ENCODE data around the gene GTSE1.

GTSE1 gene

DNA sequence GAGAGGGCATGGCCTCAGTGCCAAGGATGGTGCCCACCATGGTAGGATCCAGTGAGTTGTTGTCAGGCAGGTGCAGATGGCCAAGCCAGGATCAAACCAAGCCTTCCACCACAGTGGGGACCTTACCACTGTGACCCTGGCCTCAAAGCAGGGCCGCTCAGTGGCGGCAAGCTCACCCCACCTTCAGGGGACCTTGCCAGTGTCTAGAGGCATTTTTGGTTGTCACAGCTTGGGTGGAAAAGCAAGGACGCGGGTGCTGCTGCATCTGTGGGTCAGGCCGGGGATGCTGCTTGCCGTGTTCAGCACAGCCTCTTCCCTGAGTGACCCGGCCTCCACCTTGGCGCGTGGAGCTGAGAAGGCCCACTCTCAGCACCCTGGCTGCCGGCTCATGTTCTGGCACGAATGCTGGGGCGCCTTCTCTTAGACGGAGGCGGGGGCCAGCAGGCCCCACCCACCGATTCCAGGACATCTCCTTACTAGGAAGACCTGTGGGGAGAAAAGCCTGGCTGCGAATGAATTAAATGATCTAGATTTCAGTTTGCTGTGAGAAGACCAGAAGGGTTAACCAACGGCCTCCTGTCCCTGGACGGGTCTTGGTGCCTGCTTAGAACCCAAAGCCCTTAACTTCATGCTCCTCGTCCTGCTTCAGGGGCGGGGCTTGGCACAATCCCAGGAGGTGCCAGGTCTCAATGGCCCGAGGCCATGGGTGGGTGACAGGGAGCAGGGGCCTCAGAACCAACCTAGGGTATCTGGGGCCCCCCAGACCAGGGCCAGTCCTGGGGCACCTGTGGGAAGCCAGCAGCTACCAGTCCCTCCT is 57.7 kb downstream of the GTSE1 start:
- no peak for DNase-seq

DNA sequence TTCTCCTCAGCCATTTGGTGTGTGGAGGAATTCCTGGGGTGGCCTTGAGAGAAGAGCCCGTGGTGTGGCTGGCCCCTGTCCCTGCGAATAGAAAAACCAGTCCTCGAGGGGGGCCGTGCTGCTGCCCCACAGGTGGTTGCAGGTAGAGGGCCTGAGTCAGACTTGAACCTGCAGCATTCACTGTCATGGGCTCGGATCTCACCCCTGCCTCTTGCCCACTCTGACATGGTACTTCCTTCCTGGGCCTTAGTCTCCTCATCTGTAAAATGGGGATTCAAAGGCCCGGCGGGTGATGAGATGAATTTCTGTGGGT is 58.3 kb downstream of the GTSE1 start:
- no peak for DNase-seq

DNA sequence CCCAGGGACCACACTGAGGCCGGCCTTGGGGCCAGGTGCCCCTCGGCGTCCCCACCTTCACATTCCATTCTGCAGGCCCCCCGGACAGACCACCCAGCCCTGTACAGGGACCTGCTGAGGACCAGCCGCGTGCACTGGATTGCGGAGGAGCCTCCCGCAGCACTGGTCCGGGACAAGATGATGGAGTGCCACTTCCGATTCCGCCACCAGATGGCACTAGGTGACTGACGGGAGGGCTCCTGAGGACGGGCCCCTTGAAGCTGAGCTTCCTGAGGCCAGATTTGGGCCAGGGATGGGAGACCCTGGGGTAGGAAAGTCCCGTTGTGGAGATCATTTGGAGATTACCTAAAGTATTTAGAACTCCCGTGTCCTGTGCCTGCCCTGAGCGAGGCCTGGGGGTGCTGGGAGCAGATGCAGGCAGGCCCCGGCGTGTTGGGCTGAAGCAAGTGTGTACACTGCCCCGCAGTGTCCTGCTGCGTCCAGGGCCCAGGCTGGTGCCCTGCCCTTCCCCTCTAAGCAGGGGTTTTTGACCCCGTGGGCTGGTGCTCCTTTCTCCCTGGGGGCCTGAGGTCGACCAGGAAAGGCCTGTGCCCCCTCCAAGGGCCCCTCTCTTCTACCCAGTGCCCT is 58.8 kb downstream of the GTSE1 start:
- peak; percentile 63 for DNase-seq

DNA sequence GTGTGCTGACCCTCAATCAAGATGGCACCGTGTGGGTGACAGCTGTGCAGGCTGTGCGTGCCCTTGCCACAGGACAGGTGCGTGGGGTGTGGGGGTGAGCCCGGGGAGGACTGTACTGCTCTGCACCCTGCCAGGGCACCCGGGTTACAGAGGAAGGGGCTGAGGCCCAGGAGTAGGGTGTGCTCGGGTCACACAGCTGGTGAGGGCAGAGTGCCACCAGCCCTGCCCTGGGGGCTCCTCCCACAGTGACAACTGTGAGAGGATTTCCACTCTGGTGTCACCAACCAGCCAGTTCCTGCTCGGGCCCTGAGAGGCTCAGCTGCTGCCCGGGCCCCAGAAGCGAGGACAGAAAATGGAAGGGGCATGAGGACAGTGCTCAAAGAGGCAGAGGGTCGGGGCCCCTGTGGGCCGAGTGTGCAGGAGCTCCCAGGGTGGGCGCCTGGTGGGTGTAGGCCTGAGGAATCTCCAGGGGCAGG is 59.4 kb downstream of the GTSE1 start:
- no peak for DNase-seq

DNA sequence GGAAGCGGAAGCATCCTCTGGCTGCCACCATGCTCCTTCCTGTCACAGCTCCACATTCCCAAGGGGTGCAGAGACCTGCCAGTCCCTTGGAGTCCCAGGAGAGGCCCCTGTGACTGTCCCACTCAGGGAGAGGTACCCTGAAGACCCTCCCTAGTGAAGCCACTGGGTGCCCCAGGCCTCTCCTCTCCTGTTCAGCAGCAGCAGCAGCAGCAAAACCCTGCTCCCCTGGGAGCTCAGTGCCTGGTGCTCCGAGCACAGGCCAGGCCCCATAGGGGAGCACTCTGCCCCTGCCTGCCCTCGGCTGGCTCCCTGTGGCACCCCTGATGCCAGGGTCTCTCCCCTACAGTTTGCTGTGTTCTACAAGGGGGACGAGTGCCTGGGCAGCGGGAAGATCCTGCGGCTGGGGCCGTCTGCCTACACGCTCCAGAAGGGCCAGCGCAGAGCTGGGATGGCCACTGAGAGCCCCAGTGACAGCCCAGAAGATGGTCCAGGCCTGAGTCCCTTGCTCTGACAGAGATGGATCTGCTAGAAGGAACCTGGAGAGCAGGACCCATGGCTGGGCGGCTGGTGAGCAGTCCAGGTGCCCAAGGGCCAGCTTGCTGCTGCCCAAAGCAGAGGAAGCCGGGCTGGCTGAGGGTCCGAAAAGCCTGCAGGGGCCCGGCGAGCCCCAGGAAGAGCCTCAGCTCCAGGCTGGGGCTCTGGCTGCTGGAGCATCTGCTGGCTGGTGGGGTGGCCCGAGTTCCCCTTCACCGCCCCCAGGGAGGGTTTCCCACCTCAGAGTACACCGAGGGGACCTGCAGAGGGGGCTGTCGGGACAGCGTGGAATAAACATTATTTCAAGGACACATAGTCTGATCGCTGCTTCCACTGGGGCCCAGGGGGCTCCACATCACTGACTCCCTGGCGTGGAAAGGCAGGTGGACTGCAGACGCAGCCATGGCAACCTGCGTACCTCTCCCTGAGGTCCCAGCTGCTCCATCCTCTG is 60.1 kb downstream of the GTSE1 start:
- DNase-seq, result no peak

DNA sequence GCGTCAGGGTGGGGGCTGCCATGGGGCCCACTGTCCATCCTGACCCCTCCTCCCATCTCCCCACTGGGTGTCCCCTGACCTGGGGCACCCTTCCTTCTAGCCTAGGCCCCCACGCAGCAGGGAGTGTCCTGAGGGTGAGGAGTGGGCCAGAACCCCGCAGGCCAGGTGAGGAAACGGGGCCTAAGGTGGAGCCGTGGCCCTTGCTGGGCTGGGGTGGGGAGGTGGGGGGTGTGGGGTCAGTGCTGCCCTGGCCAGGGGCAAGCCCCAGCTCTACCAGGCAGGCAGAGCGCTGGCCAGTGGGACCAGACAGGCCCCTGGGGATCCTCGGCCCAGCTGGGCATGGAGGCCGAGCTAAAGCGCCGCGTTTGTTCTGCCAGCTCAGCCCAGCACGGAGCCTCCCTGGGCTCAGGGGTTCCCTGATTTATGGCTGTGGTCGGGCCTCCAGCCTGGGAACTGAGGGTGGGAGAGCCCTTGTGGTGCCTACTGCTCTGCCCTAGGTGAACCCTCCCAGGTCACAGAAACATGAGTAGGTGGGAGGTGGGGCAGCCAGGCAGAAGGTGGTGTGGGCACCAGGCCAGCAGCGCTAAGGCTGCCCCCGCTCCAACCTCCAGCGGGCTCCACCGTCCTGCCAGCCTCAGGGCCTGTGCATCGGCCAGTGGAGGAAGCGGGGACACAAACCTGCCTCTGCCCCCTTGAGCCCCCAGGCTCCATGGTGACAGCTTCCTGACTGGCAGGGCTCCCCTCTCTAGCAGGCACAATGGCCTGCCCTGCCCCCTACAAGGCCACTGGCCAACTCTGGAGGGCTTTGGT is 61.2 kb downstream of the GTSE1 start:
- DNase-seq, result no peak

DNA sequence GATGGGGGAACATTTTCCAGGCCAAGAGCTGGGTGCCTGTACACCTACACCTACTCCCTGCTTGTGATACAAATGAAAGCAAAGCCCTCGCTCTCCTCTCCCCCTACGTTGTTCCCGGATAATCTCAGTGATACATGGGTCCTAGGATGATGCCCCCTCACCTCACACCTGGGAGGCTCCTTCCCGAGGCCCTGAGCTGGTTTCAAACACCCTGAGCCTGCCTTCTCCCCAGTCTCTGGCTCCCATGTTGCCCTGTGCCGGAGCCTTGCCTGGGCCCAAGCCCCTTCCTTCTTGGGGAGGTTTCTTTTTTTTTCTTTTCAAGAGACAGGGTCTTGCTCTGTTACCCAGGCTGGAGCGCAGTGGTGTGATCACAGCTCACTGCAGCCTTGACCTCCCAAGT is 62.1 kb downstream of the GTSE1 start:
- DNase-seq, result no peak

DNA sequence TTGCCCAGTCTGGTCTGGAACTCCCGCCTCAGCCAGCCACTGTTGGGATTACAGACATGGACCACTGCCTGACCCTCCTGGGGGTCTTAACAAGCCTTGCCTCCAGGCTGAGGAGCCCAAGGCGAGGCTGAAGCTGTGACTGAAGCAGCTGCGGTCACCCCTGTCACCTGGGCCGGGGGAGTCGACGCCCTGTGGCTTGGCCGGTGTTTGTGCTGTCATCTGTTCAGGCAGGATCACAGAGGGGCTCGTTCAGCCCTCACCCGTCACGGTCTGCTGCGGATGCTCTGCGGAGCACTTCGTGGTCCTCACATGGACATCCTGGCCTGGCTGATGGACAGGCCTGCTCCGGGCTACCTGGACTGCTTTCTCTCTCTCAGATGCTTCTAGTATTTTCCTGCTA is 62.7 kb downstream of the GTSE1 start:
- no peak for DNase-seq

DNA sequence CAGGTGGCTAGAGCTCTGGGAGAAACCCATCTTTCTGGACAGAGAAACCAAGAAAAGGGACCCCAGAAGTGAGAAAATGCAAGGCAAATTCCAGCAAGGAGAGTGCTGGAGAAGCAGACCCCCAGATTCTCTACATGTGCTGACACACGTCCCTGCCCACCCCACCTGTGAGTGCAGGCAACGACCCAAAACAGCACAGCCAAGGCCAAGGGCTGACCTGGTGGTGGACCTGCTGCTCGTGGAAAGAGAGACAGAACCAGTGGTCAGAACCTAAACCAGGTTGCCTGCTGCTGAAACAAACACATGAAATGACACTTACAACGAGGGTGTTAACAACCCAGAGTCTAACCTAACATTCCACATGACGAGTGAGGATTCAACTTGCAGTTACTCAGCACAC is 63.4 kb downstream of the GTSE1 start:
- DNase-seq, result no peak

DNA sequence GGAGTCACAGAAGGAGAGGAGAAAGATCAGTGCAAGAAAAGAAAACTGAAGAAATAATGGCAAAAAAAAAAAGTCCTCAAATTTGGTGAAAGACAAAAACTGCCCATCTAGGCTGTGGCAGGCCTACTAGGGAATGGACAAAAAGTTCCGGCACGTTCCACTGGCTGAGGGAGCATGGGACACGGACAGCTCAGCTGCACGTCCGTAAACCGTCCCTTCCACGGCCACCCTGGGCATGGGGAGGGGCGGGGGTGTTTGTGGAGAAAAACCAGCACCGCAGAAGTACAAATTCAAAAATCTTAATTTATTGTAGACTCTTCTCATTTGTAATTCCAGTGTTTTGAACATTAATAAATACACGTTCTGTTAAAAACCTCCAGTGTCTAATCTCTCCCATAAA is 64.2 kb downstream of the GTSE1 start:
- DNase-seq, result no peak

DNA sequence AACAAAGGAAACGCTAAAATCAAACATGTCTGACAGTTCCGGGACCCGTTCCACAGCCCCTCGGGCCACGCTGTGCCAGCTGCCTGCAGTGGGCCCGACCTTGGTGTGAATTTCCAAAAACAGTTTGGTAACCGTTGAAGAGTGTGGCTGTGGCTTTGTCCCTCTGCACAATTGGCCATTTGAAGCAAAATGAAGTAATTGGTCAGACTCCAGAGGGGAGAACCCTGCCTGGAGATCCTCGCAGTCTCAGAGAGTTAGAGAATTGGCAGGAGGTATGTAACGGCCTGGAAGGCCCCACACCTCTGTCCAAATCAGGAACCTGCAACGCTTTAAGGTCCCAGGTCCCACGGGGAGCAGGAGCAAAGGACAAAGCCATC is 65.1 kb downstream of the GTSE1 start:
- DNase-seq, result no peak

DNA sequence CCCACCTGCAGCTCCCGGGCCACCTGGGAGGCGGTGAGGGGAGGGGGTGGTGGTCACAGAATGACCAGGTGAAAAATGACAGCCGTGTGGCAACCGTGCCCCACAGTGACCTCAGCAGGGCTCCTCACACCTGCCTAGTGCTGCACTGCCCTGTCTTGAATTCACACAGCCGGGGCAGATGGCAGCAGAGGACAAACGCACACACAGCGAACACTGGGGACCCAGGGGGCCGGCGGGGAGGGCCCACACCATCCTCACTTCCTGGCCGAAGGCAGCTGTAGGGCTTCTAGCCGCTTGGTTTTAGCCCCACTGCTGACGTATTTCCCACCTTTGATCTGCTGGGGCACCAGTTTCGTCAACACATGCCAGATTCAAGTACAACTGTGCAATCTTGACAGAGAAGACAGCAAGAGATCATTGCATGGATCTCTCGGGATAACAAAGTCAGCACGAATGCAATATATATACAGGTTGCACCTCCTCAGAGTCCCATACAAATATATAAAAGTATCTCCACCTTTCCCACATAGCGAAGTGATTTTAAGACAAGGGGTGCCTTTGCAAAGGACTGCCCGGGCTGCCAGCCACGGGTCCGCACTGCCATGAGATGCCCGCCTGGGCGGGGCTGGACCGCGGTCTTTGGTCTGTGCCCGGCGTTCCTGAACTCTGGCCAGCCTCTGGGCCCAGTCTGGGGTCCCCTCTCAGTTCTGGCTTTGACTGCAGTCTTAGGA is 65.7 kb downstream of the GTSE1 start:
- DNase-seq, result peak; percentile 81

DNA sequence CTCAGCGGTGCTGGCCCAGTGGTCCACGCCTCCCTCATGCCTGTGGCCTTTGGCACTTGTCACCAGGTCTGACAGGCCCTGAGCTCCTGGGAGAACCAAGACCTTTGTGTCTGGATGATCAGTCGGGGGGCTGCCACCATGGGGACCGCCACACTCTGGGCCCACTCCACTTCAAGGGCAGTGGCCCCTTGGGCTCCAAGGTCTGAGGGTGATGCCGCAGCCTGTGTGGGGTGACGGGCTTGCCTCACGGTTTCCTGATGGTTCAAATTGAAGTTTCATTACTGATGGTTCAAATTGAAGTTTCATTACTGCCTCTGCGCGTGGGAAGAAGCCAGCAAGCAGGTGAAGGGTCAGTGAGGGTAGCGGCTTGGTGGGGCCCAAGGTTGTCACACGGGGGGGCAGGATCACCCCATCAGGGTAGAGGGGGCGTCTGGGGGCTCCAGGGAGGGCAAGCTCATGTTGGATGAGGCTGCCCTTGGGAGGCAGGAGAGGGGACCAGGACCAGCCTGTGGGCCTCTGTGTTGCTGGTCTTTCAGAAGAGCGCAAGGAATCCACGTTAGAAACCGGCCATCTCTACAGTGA is 66.4 kb downstream of the GTSE1 start:
- no peak for DNase-seq

DNA sequence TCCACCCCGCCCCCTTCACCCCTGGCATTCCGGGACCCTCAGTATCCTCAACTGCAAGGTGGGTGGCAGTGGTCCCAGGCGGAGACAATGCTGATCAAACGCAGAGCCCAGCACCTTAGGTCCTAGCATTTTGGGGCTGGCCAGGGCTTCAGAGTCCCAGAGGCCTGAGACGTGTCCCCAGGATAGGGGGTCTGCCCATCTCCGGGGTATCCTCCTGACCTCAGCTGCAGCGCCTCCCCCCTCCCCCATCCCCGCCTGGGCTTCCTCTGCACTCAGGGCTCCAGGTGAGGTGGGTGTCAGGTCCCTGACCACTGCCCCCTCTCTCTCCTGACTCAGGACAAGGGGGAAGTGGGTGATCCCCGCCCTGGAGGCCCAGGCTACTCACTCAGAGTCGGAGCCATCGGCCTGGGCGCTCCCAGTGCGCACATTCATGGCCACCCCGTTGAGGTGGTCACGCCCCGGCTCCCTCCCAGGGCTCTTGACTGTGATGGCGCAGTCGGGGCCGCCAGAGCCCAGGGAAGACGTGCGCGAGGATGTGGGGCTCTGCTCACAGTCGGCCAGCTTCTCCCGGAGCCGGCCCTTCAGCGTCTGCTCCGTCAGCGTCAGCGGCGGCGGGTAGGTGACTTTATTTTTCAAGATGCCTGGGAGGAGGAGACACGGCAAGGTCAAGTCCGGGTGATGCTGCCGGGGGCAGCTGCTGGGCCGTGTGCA is 67.1 kb downstream of the GTSE1 start:
- no peak for DNase-seq

DNA sequence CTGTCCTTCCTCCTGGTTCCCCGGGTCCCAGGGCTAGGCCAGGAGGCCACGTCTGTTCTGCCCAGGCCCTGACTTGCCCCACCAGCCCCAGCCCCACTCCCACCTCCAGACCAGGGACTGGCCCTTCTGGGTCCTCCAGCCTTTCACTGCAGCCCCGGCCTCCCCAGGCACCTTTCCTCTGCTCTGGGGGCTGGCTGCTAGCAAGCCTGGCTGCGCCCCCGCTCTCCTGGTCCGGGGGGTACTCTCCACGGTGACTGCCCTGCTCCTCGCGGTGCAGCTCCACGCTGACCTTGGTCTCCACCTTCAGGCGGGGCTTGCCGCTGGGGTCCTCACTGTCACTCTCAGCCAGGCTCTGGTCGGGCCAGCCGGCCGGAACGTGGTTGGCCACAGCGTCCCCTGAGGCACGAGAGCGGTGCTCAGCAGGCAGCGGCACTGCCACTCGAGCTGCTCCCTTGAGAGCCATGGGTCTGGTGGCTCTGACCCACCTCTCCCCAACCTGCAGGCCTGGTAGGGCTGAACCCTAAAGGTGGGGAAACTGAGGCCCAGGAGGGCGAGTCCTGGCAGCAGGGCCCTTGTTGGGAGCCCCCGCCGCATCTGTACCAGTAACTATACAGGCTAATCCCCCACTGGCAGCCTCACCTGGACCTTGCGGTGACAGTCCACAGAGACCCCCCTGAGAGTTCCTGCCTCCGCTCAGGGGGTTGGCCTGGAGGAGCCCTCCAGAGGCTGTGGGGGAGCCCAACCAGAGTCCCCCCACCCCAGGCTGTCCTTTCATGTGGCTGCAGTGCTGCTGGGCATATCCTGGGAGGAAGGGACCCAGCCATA is 67.9 kb downstream of the GTSE1 start:
- DNase-seq, result no peak

DNA sequence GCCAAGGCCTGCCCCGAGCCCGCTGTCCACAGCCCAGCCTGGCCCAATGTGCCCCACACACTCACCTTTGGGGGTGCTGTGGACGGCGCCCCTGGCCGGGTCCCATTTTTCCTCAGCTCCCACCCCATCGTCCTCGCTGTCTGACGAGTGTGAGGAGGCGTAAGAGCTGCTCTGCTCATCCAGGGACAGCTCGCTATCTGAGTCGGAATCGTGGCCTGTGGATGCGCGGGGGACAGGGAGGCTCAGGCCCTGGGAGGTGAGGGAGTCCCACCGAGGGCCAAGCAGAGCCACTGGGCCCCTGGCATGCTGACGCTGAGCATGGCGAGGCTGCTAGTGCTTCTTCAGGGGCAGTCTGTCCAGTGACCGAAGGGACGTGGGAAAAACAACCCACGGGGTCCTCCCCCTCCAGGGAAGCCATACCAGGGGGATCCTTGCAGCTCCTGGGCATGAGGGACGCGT is 68.5 kb downstream of the GTSE1 start:
- no peak for DNase-seq

DNA sequence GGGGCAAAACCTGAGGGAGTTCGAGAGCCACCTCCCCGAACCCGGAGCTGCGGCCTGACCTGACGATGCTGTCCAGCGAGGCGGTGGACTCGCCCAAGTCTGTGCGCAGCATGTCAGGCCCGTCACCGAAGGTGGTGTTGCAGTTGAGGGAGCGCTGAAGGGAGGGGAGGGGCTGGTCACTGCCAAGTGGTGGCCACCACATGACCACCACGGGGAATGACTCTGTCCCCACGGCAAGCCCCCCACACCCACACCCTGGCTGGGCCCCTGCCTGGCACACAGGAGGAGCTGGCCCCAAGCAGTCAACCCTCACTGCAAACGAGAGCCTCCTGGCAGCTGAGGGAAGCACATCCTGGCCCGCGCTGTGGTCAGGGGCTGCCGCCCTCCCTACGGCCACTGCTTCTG is 69.7 kb downstream of the GTSE1 start:
- DNase-seq, result no peak

DNA sequence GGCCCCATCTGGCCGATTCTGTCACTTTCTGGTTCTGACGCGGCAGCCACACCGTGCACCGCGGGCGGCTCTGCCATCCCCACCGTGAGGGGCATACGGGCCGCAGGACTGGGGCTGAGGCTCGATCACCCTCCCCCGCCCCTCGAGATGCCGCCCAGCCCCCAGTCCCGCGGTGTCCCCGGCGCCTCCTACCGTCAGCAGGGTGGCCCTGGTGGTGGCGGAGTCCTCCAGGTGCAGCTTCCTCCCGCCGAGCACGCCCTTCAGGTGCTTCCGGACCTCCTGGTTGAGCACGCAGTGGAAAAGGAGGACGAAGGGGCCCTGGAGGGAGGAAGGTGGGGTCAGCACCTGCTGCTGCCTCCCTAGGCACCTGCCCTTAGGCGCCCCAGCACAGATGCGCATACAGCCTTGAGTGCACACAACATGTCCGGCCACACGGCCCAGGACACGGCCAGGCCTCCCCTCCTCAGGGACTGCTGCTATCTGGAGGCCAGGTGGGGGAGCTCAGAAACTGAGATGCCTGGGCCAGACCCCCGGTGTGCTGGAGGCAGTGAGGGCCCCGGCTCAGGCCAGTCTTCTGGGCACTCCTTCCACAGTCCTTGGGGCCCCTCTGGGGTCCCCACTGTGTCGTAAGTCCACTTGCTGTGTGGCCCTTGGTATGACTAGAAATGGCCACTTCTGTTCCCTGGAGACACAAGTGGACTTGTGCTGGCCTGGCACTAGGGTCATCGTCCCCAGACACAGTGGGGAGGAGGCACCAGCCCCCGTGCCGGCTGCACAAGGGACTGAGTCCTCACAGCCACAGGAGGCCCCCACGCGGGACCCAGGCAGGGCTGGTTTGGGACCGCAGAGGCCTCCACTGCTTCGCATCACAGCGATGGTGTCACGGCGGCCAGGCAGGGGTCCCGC is 70.4 kb downstream of the GTSE1 start:
- DNase-seq, result peak; percentile 87

DNA sequence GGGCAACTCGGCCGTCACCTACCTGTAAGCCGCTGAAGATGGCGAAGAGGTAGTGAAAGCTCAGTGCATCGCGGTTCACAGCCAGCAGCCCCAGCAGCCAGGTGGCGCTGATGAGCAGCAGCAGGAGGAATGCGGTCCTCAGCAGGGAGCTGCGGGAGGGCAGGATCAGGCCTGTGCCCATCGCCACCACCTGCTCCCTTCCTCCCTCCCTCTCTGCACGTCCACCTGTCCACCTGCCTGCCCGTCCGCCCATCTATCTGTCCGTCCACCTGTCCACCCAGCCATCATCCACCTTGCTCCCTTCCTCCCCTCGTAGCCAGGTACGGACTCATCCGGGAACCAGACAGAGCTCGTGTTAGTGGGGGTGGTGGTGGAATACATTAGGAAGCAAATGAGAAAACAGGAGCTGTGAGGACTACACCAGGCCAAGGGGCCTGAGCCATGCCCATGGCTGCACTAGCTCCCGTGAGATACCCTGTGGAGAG is 71.1 kb downstream of the GTSE1 start:
- peak; percentile 85 for DNase-seq
